Neutrophil (primary cell): ENCODE measurements around the gene HFM1.
"Not testable (repeated sequence)": the region's sequence is repeated elsewhere in the genome, so short reads cannot be mapped to it uniquely, and the experiment has no call there.

Experiments
- H3K27ac ChIP-seq: fragments of 200-600 bp; sonication (generic); 2 replicates; pipeline ENCODE4 v1.5.1; 2016; ENCODE audit warnings: mild to moderate bottlenecking, moderate library complexity
- H3K27me3 ChIP-seq: fragments of 200-600 bp; sonication (generic); 2 replicates; pipeline ENCODE4 v1.6.0; 2016; ENCODE audit warnings: mild to moderate bottlenecking
- H3K36me3 ChIP-seq: fragments of 200-600 bp; sonication (generic); 2 replicates; pipeline ENCODE4 v1.5.1; 2017
- H3K4me1 ChIP-seq, 2 experiments: fragments of 200-600 bp in 1 of 2; sonication (generic) in 1 of 2; 1 replicate in 1 of 2; 2 replicates in 1 of 2; pipeline versions ENCODE4 v1.5.1 to v1.6.1; 2013 to 2016; ENCODE audit warnings: low read depth in 1 of 2, low read length in 1 of 2, mild to moderate bottlenecking in 1 of 2, moderate library complexity in 1 of 2; ENCODE audit not compliant: control insufficient read depth in 1 of 2, insufficient read depth in 1 of 2
- H3K4me3 ChIP-seq, 2 experiments: fragments of 200-600 bp in 1 of 2; sonication (generic) in 1 of 2; 1 replicate in 1 of 2; 2 replicates in 1 of 2; pipeline ENCODE4 v1.5.1; 2013 to 2016; ENCODE audit warnings: low read depth in 1 of 2, low read length in 1 of 2, mild to moderate bottlenecking in 1 of 2, moderate library complexity in 1 of 2
- H3K9me3 ChIP-seq: fragments of 200-600 bp; sonication (generic); 2 replicates; pipeline ENCODE4 v1.5.1; 2016
- TF ChIP-seq, protein P1 (sequence below): fragments of 200-600 bp; sonication (generic); IDR thresholded peaks from 2 replicates; pipeline ENCODE4 v1.5.1; 2016; ENCODE audit warnings: antibody characterized with exemption

Gene HFM1

DNA sequence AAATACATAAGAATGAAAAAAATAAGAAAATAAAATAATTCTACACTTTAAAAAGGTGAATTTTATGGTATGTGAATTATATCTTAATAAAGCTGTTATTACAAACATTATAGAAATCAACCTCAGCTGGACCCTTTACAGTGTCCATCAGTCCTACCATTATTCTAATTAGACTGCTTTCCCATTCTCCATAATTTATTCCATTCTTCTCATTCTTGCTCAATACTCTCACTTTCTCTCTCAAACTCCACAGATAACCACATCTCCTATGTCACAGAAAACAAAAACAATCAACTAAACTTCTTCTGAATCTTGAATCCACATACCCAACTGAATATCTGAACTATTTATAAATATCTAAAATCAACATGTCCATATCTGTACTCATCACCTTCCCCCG is 11.6 kb downstream of the HFM1 start:
- Histone ChIP-seq H3K4me3 (no peak overlapping the region), H3K27ac (no peak overlapping the region), H3K4me1 (no peaks in the 10 kb centered on the region), H3K36me3 (no peaks in the 10 kb centered on the region), H3K9me3 (no peaks in the 10 kb centered on the region), H3K27me3 (no peaks in the 10 kb centered on the region)
- TF ChIP-seq, protein P1, sequence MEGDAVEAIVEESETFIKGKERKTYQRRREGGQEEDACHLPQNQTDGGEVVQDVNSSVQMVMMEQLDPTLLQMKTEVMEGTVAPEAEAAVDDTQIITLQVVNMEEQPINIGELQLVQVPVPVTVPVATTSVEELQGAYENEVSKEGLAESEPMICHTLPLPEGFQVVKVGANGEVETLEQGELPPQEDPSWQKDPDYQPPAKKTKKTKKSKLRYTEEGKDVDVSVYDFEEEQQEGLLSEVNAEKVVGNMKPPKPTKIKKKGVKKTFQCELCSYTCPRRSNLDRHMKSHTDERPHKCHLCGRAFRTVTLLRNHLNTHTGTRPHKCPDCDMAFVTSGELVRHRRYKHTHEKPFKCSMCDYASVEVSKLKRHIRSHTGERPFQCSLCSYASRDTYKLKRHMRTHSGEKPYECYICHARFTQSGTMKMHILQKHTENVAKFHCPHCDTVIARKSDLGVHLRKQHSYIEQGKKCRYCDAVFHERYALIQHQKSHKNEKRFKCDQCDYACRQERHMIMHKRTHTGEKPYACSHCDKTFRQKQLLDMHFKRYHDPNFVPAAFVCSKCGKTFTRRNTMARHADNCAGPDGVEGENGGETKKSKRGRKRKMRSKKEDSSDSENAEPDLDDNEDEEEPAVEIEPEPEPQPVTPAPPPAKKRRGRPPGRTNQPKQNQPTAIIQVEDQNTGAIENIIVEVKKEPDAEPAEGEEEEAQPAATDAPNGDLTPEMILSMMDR, result no peak

DNA sequence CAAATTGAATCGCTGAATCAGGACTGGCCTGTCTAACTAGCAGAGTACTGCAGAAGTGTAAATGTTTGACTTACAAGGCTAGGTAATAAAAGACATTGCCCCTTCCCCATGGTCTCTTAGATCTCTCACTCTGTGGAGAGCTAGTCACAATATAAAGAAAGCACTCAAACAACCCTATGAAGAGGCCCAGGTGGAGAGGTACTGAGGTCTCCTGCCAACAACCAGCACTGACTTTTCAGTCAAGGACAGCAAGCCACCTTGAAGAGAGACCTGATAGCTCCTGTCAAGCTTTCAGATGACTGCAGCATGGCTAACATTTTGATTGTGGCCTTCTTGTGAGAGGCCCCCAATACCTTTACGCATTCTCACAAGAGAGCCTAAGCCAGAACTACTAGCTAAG is 18.5 kb downstream of the HFM1 start:
- Histone ChIP-seq H3K4me1 (no peaks in the 10 kb centered on the region), H3K36me3 (no peaks in the 10 kb centered on the region), H3K27ac (no peak overlapping the region), H3K9me3 (no peaks in the 10 kb centered on the region), H3K4me3 (no peak overlapping the region), H3K27me3 (no peaks in the 10 kb centered on the region)
- TF ChIP-seq, protein P1, result no peak

DNA sequence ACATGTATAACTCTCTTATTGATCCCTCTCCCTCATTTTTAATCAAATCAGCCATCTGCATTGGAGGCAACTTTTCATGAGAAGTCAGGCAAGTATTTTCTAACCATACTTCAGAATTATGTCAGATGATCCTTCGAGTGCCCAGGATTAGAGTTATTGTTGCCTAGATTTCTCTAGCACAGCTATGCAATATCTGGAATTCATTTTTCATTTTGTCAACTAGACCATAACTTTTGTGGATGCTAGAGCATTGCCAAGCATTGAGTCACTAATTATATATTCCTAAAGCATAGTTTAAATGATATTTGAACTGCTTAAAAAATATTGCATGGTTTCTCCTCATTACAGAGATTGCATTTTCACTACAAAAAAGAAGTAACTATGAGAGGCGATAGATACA is 21.2 kb downstream of the HFM1 start:
- TF ChIP-seq, protein P1, result no peak
- Histone ChIP-seq H3K27me3 (no peaks in the 10 kb centered on the region), H3K9me3 (no peaks in the 10 kb centered on the region), H3K4me1 (no peaks in the 10 kb centered on the region), H3K36me3 (no peaks in the 10 kb centered on the region), H3K4me3 (no peak overlapping the region), H3K27ac (no peak overlapping the region)

DNA sequence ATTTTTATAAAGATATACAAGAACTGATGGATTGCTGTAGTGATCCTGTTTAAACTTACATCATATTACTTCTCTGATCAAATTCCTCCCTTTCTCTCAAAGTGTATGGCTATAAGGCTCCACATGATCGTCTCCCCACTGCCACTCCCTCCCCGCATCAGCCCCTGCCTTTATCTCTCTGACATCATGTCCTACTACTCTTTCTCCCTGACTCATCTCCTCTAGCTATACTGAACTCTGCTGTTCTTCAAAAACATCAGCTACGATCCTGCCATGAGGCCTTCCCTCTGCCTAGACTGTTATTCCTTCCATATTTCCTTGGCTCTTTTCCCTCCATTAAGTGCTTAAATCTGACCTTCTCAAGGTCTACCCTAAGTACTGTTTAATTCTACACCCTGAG is 22.8 kb downstream of the HFM1 start:
- Histone ChIP-seq H3K4me1 (no peaks in the 10 kb centered on the region), H3K36me3 (no peaks in the 10 kb centered on the region), H3K27me3 (no peaks in the 10 kb centered on the region), H3K4me3 (no peak overlapping the region), H3K27ac (no peak overlapping the region), H3K9me3 (no peaks in the 10 kb centered on the region)
- TF ChIP-seq, protein P1, result no peak

DNA sequence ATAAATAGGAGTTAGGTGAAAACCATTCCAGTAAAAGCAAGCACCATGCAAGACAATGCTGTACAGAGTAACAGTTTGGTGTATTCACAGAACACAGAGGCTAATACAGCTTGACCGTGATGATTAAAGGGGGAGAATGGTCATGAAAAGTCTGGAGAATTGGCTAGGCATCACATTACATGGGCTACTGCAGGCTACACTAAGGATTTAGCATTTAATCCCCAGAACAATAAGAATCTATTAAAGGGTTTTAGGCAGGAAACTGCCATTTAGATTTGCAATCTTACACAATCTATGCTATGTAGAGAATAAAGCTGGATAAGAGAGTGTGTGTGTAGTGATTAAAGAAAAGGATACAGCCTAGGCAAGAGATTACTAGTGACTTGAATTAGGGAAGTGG is 30.6 kb downstream of the HFM1 start:
- no peaks in the 10 kb centered on the region for H3K27me3 ChIP-seq
- H3K4me1 ChIP-seq, result no peaks in the 10 kb centered on the region
- TF ChIP-seq, protein P1, result no peak
- no peak overlapping the region for H3K4me3 ChIP-seq
- H3K9me3 ChIP-seq, result no peaks in the 10 kb centered on the region
- H3K36me3 ChIP-seq, result no peaks in the 10 kb centered on the region
- no peak overlapping the region for H3K27ac ChIP-seq

DNA sequence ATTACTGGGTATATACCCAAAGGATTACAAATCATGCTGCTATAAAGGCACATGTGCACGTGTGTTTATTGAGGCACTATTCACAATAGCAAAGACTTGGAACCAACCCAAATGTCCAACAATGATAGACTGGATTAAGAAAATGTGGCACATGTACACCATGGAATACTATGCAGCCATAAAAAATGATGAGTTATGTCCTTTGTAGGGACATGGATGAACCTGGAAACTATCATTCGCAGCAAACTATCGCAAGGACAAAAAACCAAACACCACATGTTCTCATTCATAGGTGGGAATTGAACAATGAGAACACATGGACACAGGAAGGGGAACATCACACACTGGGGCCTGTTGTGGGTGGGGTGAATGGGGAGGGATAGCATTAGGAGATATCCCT is 32.4 kb downstream of the HFM1 start:
- H3K36me3 ChIP-seq, H3K4me3 ChIP-seq, H3K9me3 ChIP-seq, H3K4me1 ChIP-seq, H3K27ac ChIP-seq, H3K27me3 ChIP-seq: not testable (repeated sequence)
